ENCODE data around the gene LIPG.
"Not testable (repeated sequence)": the region's sequence is repeated elsewhere in the genome, so short reads cannot be mapped to it uniquely, and the experiment has no call there.

Gene LIPG

DNA sequence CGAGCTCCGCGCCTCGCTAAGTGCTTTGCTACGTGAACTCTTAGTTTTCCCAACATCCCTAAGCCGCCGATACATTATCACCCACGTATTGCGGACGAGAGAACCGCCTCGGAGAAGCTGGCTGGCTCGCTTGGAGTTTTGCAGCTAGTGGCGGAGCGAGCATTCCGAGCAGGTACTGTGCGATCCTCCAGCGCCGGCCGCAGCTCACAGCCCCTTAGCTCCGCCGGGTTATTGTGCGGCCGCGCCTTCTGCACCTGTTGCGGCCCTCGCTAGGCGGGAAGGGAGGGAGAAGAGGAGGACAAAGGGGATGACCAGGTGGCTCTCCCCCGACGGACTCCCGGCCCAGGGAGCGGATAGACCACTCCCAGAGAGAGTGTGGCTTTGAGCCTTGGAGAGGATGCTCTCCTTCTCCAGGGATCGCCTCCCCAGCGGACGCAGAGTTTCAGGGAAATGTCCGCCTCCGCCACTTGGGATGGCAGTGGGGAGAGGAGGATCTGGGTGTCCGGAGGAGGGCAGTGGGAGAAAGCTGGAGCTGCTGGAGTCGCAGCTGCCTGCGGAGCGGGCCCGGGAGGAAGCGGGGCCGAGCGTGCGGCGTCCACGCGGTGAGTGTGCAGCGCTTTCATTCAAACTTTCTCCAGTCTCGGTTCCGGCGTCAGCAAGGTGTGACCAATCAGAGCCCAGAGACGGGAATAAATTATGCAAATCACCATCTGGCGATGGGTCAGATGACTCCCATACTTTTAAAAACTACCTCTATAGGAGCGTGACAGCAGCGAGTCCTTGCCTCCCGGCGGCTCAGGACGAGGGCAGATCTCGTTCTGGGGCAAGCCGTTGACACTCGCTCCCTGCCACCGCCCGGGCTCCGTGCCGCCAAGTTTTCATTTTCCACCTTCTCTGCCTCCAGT, at the start of gene LIPG:
LIPG (plus strand) TSS at position 769 of the 905 bp plus-strand sequence. CDS start 252 bp downstream, outside the sequence.
- Histone ChIP-seq H3K4me3 (ENCODE audit: low read depth, low read length) (peak within 1 kb of the TSS; percentile 72), H3K36me3 (ENCODE audit: insufficient read depth, low read length) (no peaks in the 10 kb centered on the region), H3K27ac (ENCODE audit: low read depth, low read length) (no peak within 1 kb of the TSS), H3K79me2 (ENCODE audit: control insufficient read depth, insufficient read depth, low read length, unreplicated experiment) (no peaks in the 10 kb centered on the region), H3K4me1 (ENCODE audit: control insufficient read depth, insufficient read depth, low read length, unreplicated experiment) (peaks cover 17% of the 10 kb centered on the region), H2AFZ (ENCODE audit: low read length, unreplicated experiment) (peak within 1 kb of the TSS; percentile 51), H3K27me3 (ENCODE audit: insufficient read depth, low read length) (peaks cover 15% of the 10 kb centered on the region)

DNA sequence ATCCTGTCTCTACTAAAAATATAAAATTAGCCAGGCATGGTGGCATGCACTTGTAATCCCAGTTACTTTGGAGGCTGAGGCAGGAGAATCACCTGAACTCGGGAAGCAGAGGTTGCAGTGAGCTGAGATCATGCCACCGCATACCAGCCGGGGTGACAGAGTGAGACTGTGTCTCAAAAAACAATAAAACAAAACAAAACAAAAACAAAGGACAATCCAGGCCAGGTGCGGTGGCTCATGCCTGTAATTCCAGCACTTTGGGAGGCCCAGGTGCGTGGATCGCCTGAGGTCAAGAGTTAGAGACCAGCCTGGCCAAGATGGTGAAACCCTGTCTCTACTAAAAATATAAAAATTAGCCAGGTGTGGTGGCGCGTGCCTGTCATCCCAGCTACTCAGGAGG, 49.0 kb upstream of the LIPG start:
- H2AFZ ChIP-seq (ENCODE audit: low read length, unreplicated experiment); H3K4me3 ChIP-seq (ENCODE audit: low read depth, low read length); H3K27ac ChIP-seq (ENCODE audit: low read depth, low read length); H3K4me1 ChIP-seq (ENCODE audit: control insufficient read depth, insufficient read depth, low read length, unreplicated experiment); H3K27me3 ChIP-seq (ENCODE audit: insufficient read depth, low read length); H3K36me3 ChIP-seq (ENCODE audit: insufficient read depth, low read length); H3K79me2 ChIP-seq (ENCODE audit: control insufficient read depth, insufficient read depth, low read length, unreplicated experiment): not testable (repeated sequence)

DNA sequence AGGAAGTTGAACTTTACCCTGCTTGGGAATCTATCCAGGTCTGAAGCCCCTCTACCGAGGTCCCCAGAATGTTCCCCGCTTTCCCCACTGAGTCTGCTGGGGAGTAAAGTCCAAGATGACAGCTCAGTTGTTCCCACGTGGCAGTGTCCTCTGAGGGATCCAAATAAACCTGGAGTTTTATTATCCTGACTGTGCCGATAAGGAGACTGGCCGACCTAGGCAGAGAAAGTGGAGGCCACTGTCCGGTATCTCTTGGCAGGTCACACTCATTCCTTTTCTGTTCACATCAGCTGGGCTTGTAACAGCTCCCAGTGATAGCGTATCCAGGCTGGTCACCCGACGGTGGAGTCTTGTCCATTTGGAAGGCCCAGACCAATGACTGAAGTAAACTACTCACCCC, 47.3 kb upstream of the LIPG start:
- Histone ChIP-seq H3K4me3 (ENCODE audit: low read depth, low read length) (no peak overlapping the region), H3K27me3 (ENCODE audit: insufficient read depth, low read length) (no peaks in the 10 kb centered on the region), H3K4me1 (ENCODE audit: control insufficient read depth, insufficient read depth, low read length, unreplicated experiment) (no peaks in the 10 kb centered on the region), H2AFZ (ENCODE audit: low read length, unreplicated experiment) (no peak overlapping the region), H3K36me3 (ENCODE audit: insufficient read depth, low read length) (no peaks in the 10 kb centered on the region), H3K27ac (ENCODE audit: low read depth, low read length) (no peak overlapping the region), H3K79me2 (ENCODE audit: control insufficient read depth, insufficient read depth, low read length, unreplicated experiment) (no peaks in the 10 kb centered on the region)

- H3K27ac ChIP-seq (ENCODE audit: low read depth, low read length); H3K4me3 ChIP-seq (ENCODE audit: low read depth, low read length); H3K27me3 ChIP-seq (ENCODE audit: insufficient read depth, low read length); H3K36me3 ChIP-seq (ENCODE audit: insufficient read depth, low read length); H2AFZ ChIP-seq (ENCODE audit: low read length, unreplicated experiment); H3K79me2 ChIP-seq (ENCODE audit: control insufficient read depth, insufficient read depth, low read length, unreplicated experiment); H3K4me1 ChIP-seq (ENCODE audit: control insufficient read depth, insufficient read depth, low read length, unreplicated experiment): not testable (repeated sequence)
Observed at GRCh38 chr18:49515003-49515402, 46.9 kb upstream of the LIPG start.

DNA sequence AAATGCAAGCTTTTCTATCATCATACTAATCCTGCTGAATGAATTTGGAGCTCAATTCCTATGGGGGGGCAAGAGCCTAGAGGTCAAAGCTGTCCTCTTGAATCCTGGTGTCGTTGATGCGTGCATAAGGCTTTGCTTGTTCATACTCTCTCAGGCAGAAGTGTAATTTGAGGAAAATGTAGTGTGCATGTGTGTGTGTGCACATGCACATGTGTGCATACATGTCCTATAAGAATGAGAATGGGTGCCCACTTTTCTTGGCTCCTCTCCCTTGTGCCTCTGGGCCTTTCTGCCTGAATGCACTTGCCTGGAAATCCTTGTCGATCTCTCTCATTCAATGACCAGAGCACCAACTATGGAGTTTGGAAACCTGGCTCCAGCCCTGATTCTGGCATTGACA, 46.3 kb upstream of the LIPG start:
- peaks cover under 1% of the 10 kb centered on the region for H3K4me1 ChIP-seq (ENCODE audit: control insufficient read depth, insufficient read depth, low read length, unreplicated experiment)
- no peaks in the 10 kb centered on the region for H3K27me3 ChIP-seq (ENCODE audit: insufficient read depth, low read length)
- H2AFZ ChIP-seq (ENCODE audit: low read length, unreplicated experiment), result no peak overlapping the region
- H3K79me2 ChIP-seq (ENCODE audit: control insufficient read depth, insufficient read depth, low read length, unreplicated experiment), result no peaks in the 10 kb centered on the region
- no peak overlapping the region for H3K4me3 ChIP-seq (ENCODE audit: low read depth, low read length)
- H3K27ac ChIP-seq (ENCODE audit: low read depth, low read length), result no peak overlapping the region
- H3K36me3 ChIP-seq (ENCODE audit: insufficient read depth, low read length), result no peaks in the 10 kb centered on the region

DNA sequence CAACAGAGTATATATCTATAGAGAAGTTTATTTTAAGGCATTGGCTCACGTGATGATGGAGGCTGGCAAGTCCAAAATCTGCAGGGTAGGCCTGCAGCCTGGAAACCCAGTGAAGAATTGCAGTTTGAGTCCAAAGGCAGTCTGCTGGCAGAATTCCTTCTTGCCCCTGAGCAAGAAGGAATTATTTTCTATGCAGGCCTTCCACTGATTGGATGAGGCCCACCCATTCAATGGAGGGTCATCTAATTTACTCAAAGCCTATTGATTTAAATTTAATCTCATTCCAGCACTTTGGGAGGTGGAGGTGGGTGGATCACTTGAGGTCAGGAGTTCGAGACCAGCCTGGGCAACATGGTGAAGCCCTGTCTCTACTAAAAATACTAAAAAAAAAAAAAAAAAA, 44.4 kb upstream of the LIPG start:
- Histone ChIP-seq H3K27ac (ENCODE audit: low read depth, low read length) (no peak overlapping the region), H2AFZ (ENCODE audit: low read length, unreplicated experiment) (no peak overlapping the region), H3K4me3 (ENCODE audit: low read depth, low read length) (no peak overlapping the region), H3K79me2 (ENCODE audit: control insufficient read depth, insufficient read depth, low read length, unreplicated experiment) (no peaks in the 10 kb centered on the region), H3K36me3 (ENCODE audit: insufficient read depth, low read length) (no peaks in the 10 kb centered on the region), H3K4me1 (ENCODE audit: control insufficient read depth, insufficient read depth, low read length, unreplicated experiment) (peaks cover 9% of the 10 kb centered on the region), H3K27me3 (ENCODE audit: insufficient read depth, low read length) (no peaks in the 10 kb centered on the region)

- Histone ChIP-seq H2AFZ (ENCODE audit: low read length, unreplicated experiment) (no peak overlapping the region), H3K4me3 (ENCODE audit: low read depth, low read length) (no peak overlapping the region), H3K36me3 (ENCODE audit: insufficient read depth, low read length) (no peaks in the 10 kb centered on the region)
Observed at GRCh38 chr18:49519101-49519971, 42.5 kb upstream of the LIPG start.

GRCh38 chr18:49520661-49521145, 41.2 kb upstream of the LIPG start:
- H3K79me2 ChIP-seq (ENCODE audit: control insufficient read depth, insufficient read depth, low read length, unreplicated experiment), result no peaks in the 10 kb centered on the region
- no peak overlapping the region for H2AFZ ChIP-seq (ENCODE audit: low read length, unreplicated experiment)
- no peak overlapping the region for H3K27ac ChIP-seq (ENCODE audit: low read depth, low read length)
- H3K4me3 ChIP-seq (ENCODE audit: low read depth, low read length), result no peak overlapping the region
- peaks cover 9% of the 10 kb centered on the region for H3K4me1 ChIP-seq (ENCODE audit: control insufficient read depth, insufficient read depth, low read length, unreplicated experiment)
- H3K36me3 ChIP-seq (ENCODE audit: insufficient read depth, low read length), result no peaks in the 10 kb centered on the region
- H3K27me3 ChIP-seq (ENCODE audit: insufficient read depth, low read length), result no peaks in the 10 kb centered on the region

More at GRCh38 chr18:49519101-49519971, 42.5 kb upstream of the LIPG start:
- H3K27me3 ChIP-seq (ENCODE audit: insufficient read depth, low read length), result no peaks in the 10 kb centered on the region
- peaks cover 9% of the 10 kb centered on the region for H3K4me1 ChIP-seq (ENCODE audit: control insufficient read depth, insufficient read depth, low read length, unreplicated experiment)
- H3K79me2 ChIP-seq (ENCODE audit: control insufficient read depth, insufficient read depth, low read length, unreplicated experiment), result no peaks in the 10 kb centered on the region
- H3K27ac ChIP-seq (ENCODE audit: low read depth, low read length), result no peak overlapping the region

DNA sequence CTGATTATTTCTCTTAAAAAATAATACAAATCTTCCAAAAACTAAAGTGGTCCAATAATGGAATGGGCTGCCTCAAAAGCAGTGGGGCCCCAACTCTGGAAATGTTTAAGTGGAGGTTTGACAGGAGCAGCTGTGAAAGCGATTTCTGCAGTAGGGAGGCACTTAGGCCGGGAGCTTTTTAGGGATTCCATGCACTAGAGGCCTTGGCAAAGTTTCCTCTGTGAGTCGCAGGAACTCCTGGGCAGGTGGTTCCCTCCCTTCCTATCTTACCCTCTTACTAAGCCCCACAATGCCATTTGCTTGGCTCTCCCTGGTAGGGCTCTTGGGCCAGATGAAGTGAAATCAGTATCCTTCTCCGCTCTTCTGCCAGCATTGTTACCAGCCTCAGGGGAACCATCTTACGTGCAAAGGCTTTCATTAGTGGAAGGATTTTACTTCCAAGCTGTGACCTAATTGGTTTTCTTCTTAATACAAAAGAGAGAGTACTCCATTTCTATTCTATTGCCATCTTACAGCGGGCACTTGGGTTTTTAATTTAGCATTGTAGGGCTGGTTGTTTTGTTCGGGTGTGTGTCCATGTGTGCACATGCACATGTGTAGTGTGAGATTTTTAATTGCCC, 40.5 kb upstream of the LIPG start:
- Histone ChIP-seq H3K27ac (ENCODE audit: low read depth, low read length) (no peak overlapping the region), H3K4me1 (ENCODE audit: control insufficient read depth, insufficient read depth, low read length, unreplicated experiment) (peaks cover 9% of the 10 kb centered on the region), H3K36me3 (ENCODE audit: insufficient read depth, low read length) (no peaks in the 10 kb centered on the region), H3K4me3 (ENCODE audit: low read depth, low read length) (no peak overlapping the region), H2AFZ (ENCODE audit: low read length, unreplicated experiment) (no peak overlapping the region), H3K79me2 (ENCODE audit: control insufficient read depth, insufficient read depth, low read length, unreplicated experiment) (no peaks in the 10 kb centered on the region), H3K27me3 (ENCODE audit: insufficient read depth, low read length) (no peaks in the 10 kb centered on the region)

GRCh38 chr18:49523580-49524093, 38.2 kb upstream of the LIPG start:
- not testable (repeated sequence) for H2AFZ ChIP-seq (ENCODE audit: low read length, unreplicated experiment); H3K4me1 ChIP-seq (ENCODE audit: control insufficient read depth, insufficient read depth, low read length, unreplicated experiment); H3K27me3 ChIP-seq (ENCODE audit: insufficient read depth, low read length)

More at GRCh38 chr18:49523580-49524093, 38.2 kb upstream of the LIPG start:
- H3K4me3 ChIP-seq (ENCODE audit: low read depth, low read length); H3K36me3 ChIP-seq (ENCODE audit: insufficient read depth, low read length); H3K79me2 ChIP-seq (ENCODE audit: control insufficient read depth, insufficient read depth, low read length, unreplicated experiment); H3K27ac ChIP-seq (ENCODE audit: low read depth, low read length): not testable (repeated sequence)

Measured in ACC112 (cell line).